ENCODE results near the gene STPG2. TPM values are rescaled to one million over a fixed set of nuclear protein-coding genes. Genes with fewer than 3 reads are reported as not detected.

Gene STPG2
- total RNA-seq, 1 experiment from 2014 or later: not detected

DNA sequence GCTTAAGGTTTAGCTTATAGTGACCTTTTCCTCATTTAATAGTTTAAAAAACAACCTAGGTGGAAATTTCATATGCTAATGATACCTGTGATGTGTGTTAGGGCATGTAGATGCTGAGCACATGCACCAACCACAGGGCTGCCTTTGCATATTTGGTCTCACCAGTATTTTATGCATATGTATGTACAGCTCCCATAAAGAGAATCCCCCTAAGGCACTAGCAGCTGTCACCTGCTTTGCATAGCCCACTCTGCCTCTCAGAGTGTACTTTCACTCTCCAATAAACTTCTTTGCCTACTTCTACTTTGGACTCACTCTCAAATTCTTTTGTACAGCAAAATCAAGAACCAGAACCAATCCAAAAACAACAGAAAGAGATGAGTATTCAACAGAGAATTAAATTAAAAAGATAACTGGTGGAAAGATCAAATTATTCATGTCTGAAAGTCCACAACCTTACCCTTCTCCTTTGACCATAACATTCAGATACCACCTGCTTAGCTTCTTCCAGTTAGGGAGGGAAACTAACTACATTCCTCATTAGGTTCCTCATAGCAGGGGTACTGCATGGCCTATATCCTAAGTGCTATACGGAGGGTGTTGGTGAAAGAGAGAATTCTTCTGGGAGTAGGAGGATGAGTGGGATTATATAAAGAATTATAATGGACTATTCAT is 250.5 kb downstream of the STPG2 start:
- BruUV-seq (replicated peaks): no TSS peak
- Histone ChIP-seq H3K27me3 (ENCODE audit: control insufficient read depth, insufficient read depth, low read length) (no peaks in the 10 kb centered on the region), H3K4me1 (ENCODE audit: control insufficient read depth, insufficient read depth, low read length) (no peaks in the 10 kb centered on the region), H3K4me3 (ENCODE audit: low read depth in 2 of 2, low read length in 2 of 2) (no peak overlapping the region), H3K27ac (ENCODE audit: low read length) (no peak overlapping the region), H3K36me3 (ENCODE audit: control insufficient read depth, insufficient read depth, low read length) (no peaks in the 10 kb centered on the region), H3K9me3 (ENCODE audit: control insufficient read depth, insufficient read depth, low read depth, low read length) (no peaks in the 10 kb centered on the region)
- in situ Hi-C loops (cut with HindIII; ENCODE audit: low pct_unique_long_range_greater_than_20kb, low sequenced_read_pairs): no loop called here
- no peak for ATAC-seq
- TF ChIP-seq SIN3A (IDR thresholded peaks at IDR 0.05; ENCODE audit: borderline replicate concordance, insufficient read depth, low read depth, low read length): no peak
- TF ChIP-seq TCF7L2 (IDR thresholded peaks at IDR 0.05; ENCODE audit: low read depth, low read length): no peak
- no peak for TF ChIP-seq POLR2AphosphoS5 (IDR thresholded peaks at IDR 0.05; ENCODE audit: low read depth, low read length)
- TF ChIP-seq, protein P1, sequence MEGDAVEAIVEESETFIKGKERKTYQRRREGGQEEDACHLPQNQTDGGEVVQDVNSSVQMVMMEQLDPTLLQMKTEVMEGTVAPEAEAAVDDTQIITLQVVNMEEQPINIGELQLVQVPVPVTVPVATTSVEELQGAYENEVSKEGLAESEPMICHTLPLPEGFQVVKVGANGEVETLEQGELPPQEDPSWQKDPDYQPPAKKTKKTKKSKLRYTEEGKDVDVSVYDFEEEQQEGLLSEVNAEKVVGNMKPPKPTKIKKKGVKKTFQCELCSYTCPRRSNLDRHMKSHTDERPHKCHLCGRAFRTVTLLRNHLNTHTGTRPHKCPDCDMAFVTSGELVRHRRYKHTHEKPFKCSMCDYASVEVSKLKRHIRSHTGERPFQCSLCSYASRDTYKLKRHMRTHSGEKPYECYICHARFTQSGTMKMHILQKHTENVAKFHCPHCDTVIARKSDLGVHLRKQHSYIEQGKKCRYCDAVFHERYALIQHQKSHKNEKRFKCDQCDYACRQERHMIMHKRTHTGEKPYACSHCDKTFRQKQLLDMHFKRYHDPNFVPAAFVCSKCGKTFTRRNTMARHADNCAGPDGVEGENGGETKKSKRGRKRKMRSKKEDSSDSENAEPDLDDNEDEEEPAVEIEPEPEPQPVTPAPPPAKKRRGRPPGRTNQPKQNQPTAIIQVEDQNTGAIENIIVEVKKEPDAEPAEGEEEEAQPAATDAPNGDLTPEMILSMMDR (IDR thresholded peaks at IDR 0.05): no peak
- TF ChIP-seq, protein P2, sequence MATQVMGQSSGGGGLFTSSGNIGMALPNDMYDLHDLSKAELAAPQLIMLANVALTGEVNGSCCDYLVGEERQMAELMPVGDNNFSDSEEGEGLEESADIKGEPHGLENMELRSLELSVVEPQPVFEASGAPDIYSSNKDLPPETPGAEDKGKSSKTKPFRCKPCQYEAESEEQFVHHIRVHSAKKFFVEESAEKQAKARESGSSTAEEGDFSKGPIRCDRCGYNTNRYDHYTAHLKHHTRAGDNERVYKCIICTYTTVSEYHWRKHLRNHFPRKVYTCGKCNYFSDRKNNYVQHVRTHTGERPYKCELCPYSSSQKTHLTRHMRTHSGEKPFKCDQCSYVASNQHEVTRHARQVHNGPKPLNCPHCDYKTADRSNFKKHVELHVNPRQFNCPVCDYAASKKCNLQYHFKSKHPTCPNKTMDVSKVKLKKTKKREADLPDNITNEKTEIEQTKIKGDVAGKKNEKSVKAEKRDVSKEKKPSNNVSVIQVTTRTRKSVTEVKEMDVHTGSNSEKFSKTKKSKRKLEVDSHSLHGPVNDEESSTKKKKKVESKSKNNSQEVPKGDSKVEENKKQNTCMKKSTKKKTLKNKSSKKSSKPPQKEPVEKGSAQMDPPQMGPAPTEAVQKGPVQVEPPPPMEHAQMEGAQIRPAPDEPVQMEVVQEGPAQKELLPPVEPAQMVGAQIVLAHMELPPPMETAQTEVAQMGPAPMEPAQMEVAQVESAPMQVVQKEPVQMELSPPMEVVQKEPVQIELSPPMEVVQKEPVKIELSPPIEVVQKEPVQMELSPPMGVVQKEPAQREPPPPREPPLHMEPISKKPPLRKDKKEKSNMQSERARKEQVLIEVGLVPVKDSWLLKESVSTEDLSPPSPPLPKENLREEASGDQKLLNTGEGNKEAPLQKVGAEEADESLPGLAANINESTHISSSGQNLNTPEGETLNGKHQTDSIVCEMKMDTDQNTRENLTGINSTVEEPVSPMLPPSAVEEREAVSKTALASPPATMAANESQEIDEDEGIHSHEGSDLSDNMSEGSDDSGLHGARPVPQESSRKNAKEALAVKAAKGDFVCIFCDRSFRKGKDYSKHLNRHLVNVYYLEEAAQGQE (IDR thresholded peaks at IDR 0.05; ENCODE audit: insufficient read depth in 1 of 2, low read depth in 2 of 2, low read length in 1 of 2): no peak
- POLR2A ChIA-PET: interaction anchor here (0.6 kb wide), 1 partner anchor 411 kb away, joined by 3 read pairs; no protein-coding TSS in a partner anchor
- DNase-seq (ENCODE audit: low read depth, low spot score): no peak
- CTCF ChIA-PET: no interaction called here
- intact Hi-C loops (cut with micrococcal nuclease; ENCODE audit: unreplicated experiment): no loop called here

DNA sequence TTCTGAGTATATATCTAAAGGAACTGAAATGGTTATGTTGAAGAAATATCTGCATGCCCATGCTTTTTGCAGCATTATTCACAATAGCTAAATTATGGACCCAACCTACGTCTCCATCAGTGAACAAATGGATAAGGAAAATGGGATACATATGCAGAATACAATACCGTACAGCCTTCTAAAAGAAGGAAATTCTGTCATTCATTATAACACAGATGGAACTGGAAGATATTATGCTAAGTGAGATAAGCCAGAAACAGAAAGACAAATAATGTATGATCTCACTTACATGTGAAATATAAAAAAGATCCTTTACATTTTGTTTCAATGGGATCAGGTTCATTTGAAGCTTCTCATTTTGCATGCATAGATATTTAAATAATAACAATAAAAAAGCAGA is 263.3 kb downstream of the STPG2 start:
- DNase-seq (ENCODE audit: low read depth, low spot score) (no peak), ATAC-seq (no peak)
- Histone ChIP-seq H3K27ac (ENCODE audit: low read length) (no peak overlapping the region), H3K4me1 (ENCODE audit: control insufficient read depth, insufficient read depth, low read length) (no peaks in the 10 kb centered on the region), H3K4me3 (ENCODE audit: low read depth in 2 of 2, low read length in 2 of 2) (no peak overlapping the region), H3K27me3 (ENCODE audit: control insufficient read depth, insufficient read depth, low read length) (no peaks in the 10 kb centered on the region), H3K9me3 (ENCODE audit: control insufficient read depth, insufficient read depth, low read depth, low read length) (no peaks in the 10 kb centered on the region), H3K36me3 (ENCODE audit: control insufficient read depth, insufficient read depth, low read length) (no peaks in the 10 kb centered on the region)
- ChIA-PET CTCF (no interaction called here), POLR2A (no interaction called here)
- intact Hi-C loops (cut with micrococcal nuclease; ENCODE audit: unreplicated experiment): no loop called here
- in situ Hi-C loops (cut with HindIII; ENCODE audit: low pct_unique_long_range_greater_than_20kb, low sequenced_read_pairs): no loop called here
- BruUV-seq (replicated peaks): no TSS peak
- TF ChIP-seq TCF7L2 (IDR thresholded peaks at IDR 0.05; ENCODE audit: low read depth, low read length): no peak
- TF ChIP-seq, protein P1 (IDR thresholded peaks at IDR 0.05): no peak
- no peak for TF ChIP-seq SIN3A (IDR thresholded peaks at IDR 0.05; ENCODE audit: borderline replicate concordance, insufficient read depth, low read depth, low read length)
- no peak for TF ChIP-seq POLR2AphosphoS5 (IDR thresholded peaks at IDR 0.05; ENCODE audit: low read depth, low read length)
- TF ChIP-seq, protein P2 (IDR thresholded peaks at IDR 0.05; ENCODE audit: insufficient read depth in 1 of 2, low read depth in 2 of 2, low read length in 1 of 2): no peak

Data from Panc1 (cell line).